ENCODE data around the gene SLC2A6. TPM values are rescaled to one million over a fixed set of nuclear protein-coding genes. Genes with fewer than 3 reads are reported as not detected.
A peak's percentile ranks its signal among the peaks of the same experiment; 100 is the strongest.

SLC2A6 gene
- total RNA-seq, 2 donors from 2014 or later, result 2.4 to 2.8 TPM

GRCh38 chr9:133463864-133464615 lies 14.9 kb downstream of the SLC2A6 start:
- Histone ChIP-seq H3K9ac (ENCODE audit: low read depth in 2 of 2, low read length in 2 of 2) (no peak overlapping the region), H3K27ac (no peak overlapping the region), H3K4me1 (peaks cover 6% of the 10 kb centered on the region), H3K27me3 (no peaks in the 10 kb centered on the region), H3K9me3 (no peaks in the 10 kb centered on the region), H3K36me3 (no peaks in the 10 kb centered on the region), H3K4me3 (no peak overlapping the region)
- no peak for DNase-seq
- no peak for TF ChIP-seq CTCF (IDR thresholded peaks at IDR 0.05)
- intact Hi-C loops (cut with DNase I), result no loop called here

GRCh38 chr9:133463234-133463863 lies 15.6 kb downstream of the SLC2A6 start:
- H3K27me3 ChIP-seq, result no peaks in the 10 kb centered on the region
- H3K4me3 ChIP-seq, result no peak overlapping the region
- H3K27ac ChIP-seq, result no peak overlapping the region
- intact Hi-C loops (cut with DNase I), result no loop called here
- H3K9me3 ChIP-seq, result no peaks in the 10 kb centered on the region
- peak; percentile 25 for TF ChIP-seq CTCF (IDR thresholded peaks at IDR 0.05)
- no peaks in the 10 kb centered on the region for H3K36me3 ChIP-seq
- H3K4me1 ChIP-seq, result peaks cover 6% of the 10 kb centered on the region
- no peak for DNase-seq
- no peak overlapping the region for H3K9ac ChIP-seq (ENCODE audit: low read depth in 2 of 2, low read length in 2 of 2)

- Histone ChIP-seq H3K4me3 (no peak overlapping the region), H3K4me1 (peaks cover 6% of the 10 kb centered on the region), H3K9me3 (no peaks in the 10 kb centered on the region), H3K27me3 (no peaks in the 10 kb centered on the region), H3K9ac (ENCODE audit: low read depth in 2 of 2, low read length in 2 of 2) (no peak overlapping the region), H3K36me3 (no peaks in the 10 kb centered on the region), H3K27ac (no peak overlapping the region)
- DNase-seq, result no peak
- TF ChIP-seq CTCF (IDR thresholded peaks at IDR 0.05), result no peak
- intact Hi-C loops (cut with DNase I), result no loop called here
Observed at GRCh38 chr9:133461975-133462374, 16.9 kb downstream of the SLC2A6 start.

- Histone ChIP-seq H3K27me3 (no peaks in the 10 kb centered on the region), H3K27ac (peak overlapping the region; percentile 81), H3K9ac (ENCODE audit: low read depth in 2 of 2, low read length in 2 of 2) (peak overlapping the region; percentile 76 to 91), H3K36me3 (no peaks in the 10 kb centered on the region), H3K4me3 (peak overlapping the region; percentile 58), H3K9me3 (no peaks in the 10 kb centered on the region), H3K4me1 (peaks cover 6% of the 10 kb centered on the region)
- peak; percentile 91 for DNase-seq
- intact Hi-C loops (cut with DNase I), result no loop called here
- no peak for TF ChIP-seq CTCF (IDR thresholded peaks at IDR 0.05)
Observed at GRCh38 chr9:133460405-133461175, 18.3 kb downstream of the SLC2A6 start.

All from colonic mucosa (tissue), 4 donors.